DOHH2 (cell line): ENCODE data around the gene ZDHHC9.
A peak's percentile ranks its signal among the peaks of the same experiment; 100 is the strongest.

Source experiments
- H3F3A ChIP-seq: fragments of 200-600 bp; sonication (generic), shearing (Covaris generic); 2 replicates; pipeline ENCODE4 v1.6.0; 2016; ENCODE audit warnings: antibody characterized with exemption, mild to moderate bottlenecking; ENCODE audit not compliant: control insufficient read depth, insufficient read depth
- H3K27ac ChIP-seq: fragments of 200-600 bp; sonication (generic); 2 replicates; pipeline ENCODE4 v1.5.1; 2014; ENCODE audit warnings: low read depth, mild to moderate bottlenecking, low read length, moderate library complexity
- H3K27me3 ChIP-seq: fragments of 200-600 bp; sonication (generic); 2 replicates; pipeline ENCODE4 v1.6.1; 2014; ENCODE audit warnings: mild to moderate bottlenecking, low read length, mixed read lengths; ENCODE audit not compliant: control insufficient read depth
- H3K36me3 ChIP-seq: fragments of 200-600 bp; sonication (generic); 2 replicates; pipeline ENCODE4 v1.6.1; 2014; ENCODE audit warnings: mild to moderate bottlenecking, low read length, moderate library complexity, mixed read lengths; ENCODE audit not compliant: control insufficient read depth
- H3K4me1 ChIP-seq: fragments of 200-600 bp; sonication (generic); 2 replicates; pipeline ENCODE4 v1.6.1; 2014; ENCODE audit warnings: mild to moderate bottlenecking, low read length, mixed read lengths; ENCODE audit not compliant: control insufficient read depth
- H3K4me2 ChIP-seq: fragments of 200-600 bp; sonication (generic); 2 replicates; pipeline ENCODE4 v1.6.0; 2014; ENCODE audit warnings: mild to moderate bottlenecking, low read length, moderate library complexity
- H3K4me3 ChIP-seq: fragments of 200-600 bp; sonication (generic); 2 replicates; pipeline ENCODE4 v1.5.1; 2014; ENCODE audit warnings: mild to moderate bottlenecking, low read length, mixed read lengths
- H3K79me2 ChIP-seq: fragments of 200-600 bp; sonication (generic); 2 replicates; pipeline ENCODE4 v1.6.1; 2014; ENCODE audit warnings: mild to moderate bottlenecking, low read length, mixed read lengths; ENCODE audit not compliant: control insufficient read depth
- H3K9me2 ChIP-seq: fragments of 200-600 bp; sonication (generic); replicated peaks from 2 replicates; pipeline ENCODE4 v1.6.1; 2014; ENCODE audit warnings: mild to moderate bottlenecking, low read length, mixed read lengths; ENCODE audit not compliant: control insufficient read depth
- H3K9me3 ChIP-seq: fragments of 200-600 bp; sonication (generic); 2 replicates; pipeline ENCODE4 v1.6.1; 2014; ENCODE audit warnings: antibody characterized with exemption, low read length, mixed read lengths; ENCODE audit not compliant: control insufficient read depth, insufficient read depth
- H4K20me1 ChIP-seq: fragments of 200-600 bp; sonication (generic); 2 replicates; pipeline ENCODE4 v1.6.0; 2014; ENCODE audit warnings: low read depth, mild to moderate bottlenecking, antibody characterized with exemption, low read length, moderate library complexity; ENCODE audit not compliant: control insufficient read depth, insufficient read depth
- EZH2phosphoT487 ChIP-seq: fragments of 200-600 bp; sonication (generic); IDR thresholded peaks from 2 replicates; pipeline ENCODE4 v1.6.1; 2017; ENCODE audit warnings: borderline replicate concordance, mild to moderate bottlenecking, antibody characterized with exemption, low read length, moderate library complexity, mixed read lengths
- TF ChIP-seq, protein P1 (sequence below): fragments of 200-600 bp; sonication (generic); IDR thresholded peaks from one replicate; pipeline ENCODE4 v1.5.1; 2014; ENCODE audit warnings: antibody characterized with exemption, mild to moderate bottlenecking, low read depth, low read length; ENCODE audit not compliant: poor library complexity, severe bottlenecking

ZDHHC9 gene

GRCh38 chrX:129813662-129814368, 29.9 kb downstream of the ZDHHC9 start:
- no peaks in the 10 kb centered on the region for H3F3A ChIP-seq
- no peak overlapping the region for H3K4me3 ChIP-seq
- H3K4me2 ChIP-seq, result no peak overlapping the region
- H3K9me3 ChIP-seq, result no peaks in the 10 kb centered on the region
- H3K4me1 ChIP-seq, result peaks cover 8% of the 10 kb centered on the region
- H3K79me2 ChIP-seq, result no peaks in the 10 kb centered on the region
- H3K27me3 ChIP-seq, result no peaks in the 10 kb centered on the region
- TF ChIP-seq, protein P1, sequence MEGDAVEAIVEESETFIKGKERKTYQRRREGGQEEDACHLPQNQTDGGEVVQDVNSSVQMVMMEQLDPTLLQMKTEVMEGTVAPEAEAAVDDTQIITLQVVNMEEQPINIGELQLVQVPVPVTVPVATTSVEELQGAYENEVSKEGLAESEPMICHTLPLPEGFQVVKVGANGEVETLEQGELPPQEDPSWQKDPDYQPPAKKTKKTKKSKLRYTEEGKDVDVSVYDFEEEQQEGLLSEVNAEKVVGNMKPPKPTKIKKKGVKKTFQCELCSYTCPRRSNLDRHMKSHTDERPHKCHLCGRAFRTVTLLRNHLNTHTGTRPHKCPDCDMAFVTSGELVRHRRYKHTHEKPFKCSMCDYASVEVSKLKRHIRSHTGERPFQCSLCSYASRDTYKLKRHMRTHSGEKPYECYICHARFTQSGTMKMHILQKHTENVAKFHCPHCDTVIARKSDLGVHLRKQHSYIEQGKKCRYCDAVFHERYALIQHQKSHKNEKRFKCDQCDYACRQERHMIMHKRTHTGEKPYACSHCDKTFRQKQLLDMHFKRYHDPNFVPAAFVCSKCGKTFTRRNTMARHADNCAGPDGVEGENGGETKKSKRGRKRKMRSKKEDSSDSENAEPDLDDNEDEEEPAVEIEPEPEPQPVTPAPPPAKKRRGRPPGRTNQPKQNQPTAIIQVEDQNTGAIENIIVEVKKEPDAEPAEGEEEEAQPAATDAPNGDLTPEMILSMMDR, result no peak
- no peak for TF ChIP-seq EZH2phosphoT487
- no peak overlapping the region for H3K27ac ChIP-seq
- H3K36me3 ChIP-seq, result peaks cover 10% of the 10 kb centered on the region
- no peaks in the 10 kb centered on the region for H3K9me2 ChIP-seq
- H4K20me1 ChIP-seq, result no peaks in the 10 kb centered on the region

DNA sequence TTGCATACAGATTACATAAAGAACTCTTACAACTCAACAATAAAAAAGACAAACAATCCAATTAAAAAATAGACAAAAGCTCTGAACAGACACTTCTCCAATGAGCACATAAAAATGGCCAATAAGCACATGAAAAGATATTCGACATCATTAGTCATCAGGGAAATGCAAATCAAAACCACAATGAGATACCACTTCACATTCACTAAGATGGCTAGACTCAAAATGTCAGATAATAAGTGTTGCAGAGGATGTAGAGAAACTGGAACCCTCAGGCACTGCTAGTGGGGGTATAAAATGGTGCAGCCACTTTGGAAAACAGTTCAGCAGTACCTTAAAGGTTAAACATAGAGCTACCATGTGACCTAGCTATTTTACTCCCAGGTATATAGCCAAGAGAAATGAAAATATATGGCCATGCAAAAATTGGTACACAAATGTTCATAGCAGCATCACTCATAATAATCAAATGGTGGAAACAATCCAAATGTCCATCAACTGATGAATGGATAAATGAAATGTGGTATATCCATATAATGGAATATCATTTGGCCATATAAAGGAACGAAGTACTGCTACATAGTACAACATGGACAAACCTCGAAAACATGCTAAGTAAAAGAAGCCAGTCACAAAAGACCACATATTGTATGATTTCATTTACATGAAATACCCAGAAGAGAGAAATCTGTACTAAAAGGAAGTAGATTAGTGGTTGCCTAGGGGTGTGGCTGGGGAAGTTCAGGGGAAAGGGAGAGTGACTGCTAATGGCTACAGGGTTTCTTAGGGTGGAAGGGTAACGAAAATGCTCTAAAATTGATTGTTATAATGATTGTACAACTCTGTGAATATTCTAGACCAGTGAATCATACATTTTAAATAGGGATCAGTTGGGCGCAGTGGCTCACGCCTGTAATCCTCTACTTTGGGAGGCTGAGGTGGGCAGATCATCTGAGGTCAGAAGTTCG, 34.6 kb downstream of the ZDHHC9 start:
- Histone ChIP-seq H3K4me3 (no peak overlapping the region; the same call in 1 of the 2 replicates), H3K36me3 (peaks cover 19% of the 10 kb centered on the region), H3F3A (no peaks in the 10 kb centered on the region), H3K27me3 (no peaks in the 10 kb centered on the region), H3K79me2 (no peaks in the 10 kb centered on the region), H3K4me2 (0 out of 2 replicates have a peak overlapping the region, but pooled peaks have one; percentile 8), H3K9me2 (no peaks in the 10 kb centered on the region), H3K27ac (no peak overlapping the region), H3K4me1 (peaks cover 11% of the 10 kb centered on the region), H3K9me3 (no peaks in the 10 kb centered on the region), H4K20me1 (no peaks in the 10 kb centered on the region)
- TF ChIP-seq EZH2phosphoT487, result no peak
- TF ChIP-seq, protein P1, result no peak

DNA sequence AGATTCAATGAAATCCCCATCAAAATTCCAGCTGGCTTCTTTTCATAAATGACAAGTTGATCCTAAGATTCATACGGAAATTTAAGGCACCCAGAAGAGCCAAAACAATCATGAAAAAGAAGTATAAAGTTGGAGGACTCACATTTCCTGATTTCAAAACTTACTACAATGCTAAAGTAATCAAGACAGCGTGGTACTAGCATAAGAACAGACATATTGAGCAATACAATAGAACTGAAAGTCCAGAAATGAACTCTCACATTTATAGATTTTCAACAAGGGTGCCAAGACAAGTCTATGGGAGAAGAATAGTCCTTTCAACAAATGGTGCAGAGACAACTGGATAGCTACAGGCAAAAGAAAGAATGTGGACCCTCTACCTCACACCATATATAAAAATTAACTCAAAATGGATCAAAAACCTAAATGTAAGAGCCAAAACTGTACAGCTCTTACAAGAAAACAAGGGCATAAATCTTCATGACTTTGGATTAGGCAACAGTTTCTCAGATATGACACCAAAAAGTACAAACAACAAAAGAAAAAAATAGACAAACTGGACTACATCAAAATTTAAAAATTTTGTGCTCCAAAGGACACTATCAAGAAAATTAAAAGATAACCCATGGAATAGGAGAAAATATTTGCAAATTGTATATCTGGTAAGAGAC, 35.4 kb downstream of the ZDHHC9 start:
- TF ChIP-seq EZH2phosphoT487, result no peak
- TF ChIP-seq, protein P1, result no peak
- H3K9me3 ChIP-seq, result no peaks in the 10 kb centered on the region

More for the DNA sequence above, 35.4 kb downstream of the ZDHHC9 start:
- Histone ChIP-seq H3K27ac (no peak overlapping the region), H3K4me1 (peaks cover 11% of the 10 kb centered on the region), H4K20me1 (no peaks in the 10 kb centered on the region), H3K4me3 (no peak overlapping the region), H3K79me2 (no peaks in the 10 kb centered on the region), H3K4me2 (no peak overlapping the region), H3F3A (no peaks in the 10 kb centered on the region), H3K9me2 (no peaks in the 10 kb centered on the region), H3K27me3 (no peaks in the 10 kb centered on the region), H3K36me3 (peaks cover 19% of the 10 kb centered on the region)
